ENCODE measurements around the gene PCCA. TPM values are rescaled to one million over a fixed set of nuclear protein-coding genes. Genes with fewer than 3 reads are reported as not detected.

Gene PCCA
- total RNA-seq, 4 donors from 2014 or later: 34.6 to 58.4 (median 40.1) TPM

DNA sequence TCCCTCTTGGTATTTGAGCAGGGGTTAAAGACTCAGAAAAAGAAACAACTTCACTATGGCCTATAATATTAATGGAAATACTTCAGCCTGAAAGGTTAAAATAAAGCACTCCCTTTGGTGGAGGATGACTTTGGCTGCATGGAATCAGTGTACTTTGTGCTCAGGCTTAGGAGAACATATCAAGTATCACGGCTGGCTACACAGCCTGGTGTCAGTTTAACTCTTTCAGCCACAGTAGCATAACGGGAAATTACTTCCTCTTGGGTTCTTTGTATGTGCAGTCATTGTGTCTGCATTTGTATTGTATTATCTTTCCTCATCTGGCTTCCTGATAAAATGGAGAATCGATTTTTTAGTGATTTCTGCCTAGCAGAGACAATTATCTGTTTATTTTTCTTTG, 260.7 kb downstream of the PCCA start:
- no peak overlapping the region for H3K27ac ChIP-seq
- no peak for ATAC-seq
- H3K4me3 ChIP-seq: no peak overlapping the region
- H3K4me1 ChIP-seq: no peaks in the 10 kb centered on the region
- H3K9me3 ChIP-seq: peaks cover 0 to 12% (median 0%) of the 10 kb centered on the region in 3 donors
- TF ChIP-seq POLR2AphosphoS5 (IDR thresholded peaks at IDR 0.05): no peak
- TF ChIP-seq POLR2A (IDR thresholded peaks at IDR 0.05): no peak
- TF ChIP-seq, protein P1, sequence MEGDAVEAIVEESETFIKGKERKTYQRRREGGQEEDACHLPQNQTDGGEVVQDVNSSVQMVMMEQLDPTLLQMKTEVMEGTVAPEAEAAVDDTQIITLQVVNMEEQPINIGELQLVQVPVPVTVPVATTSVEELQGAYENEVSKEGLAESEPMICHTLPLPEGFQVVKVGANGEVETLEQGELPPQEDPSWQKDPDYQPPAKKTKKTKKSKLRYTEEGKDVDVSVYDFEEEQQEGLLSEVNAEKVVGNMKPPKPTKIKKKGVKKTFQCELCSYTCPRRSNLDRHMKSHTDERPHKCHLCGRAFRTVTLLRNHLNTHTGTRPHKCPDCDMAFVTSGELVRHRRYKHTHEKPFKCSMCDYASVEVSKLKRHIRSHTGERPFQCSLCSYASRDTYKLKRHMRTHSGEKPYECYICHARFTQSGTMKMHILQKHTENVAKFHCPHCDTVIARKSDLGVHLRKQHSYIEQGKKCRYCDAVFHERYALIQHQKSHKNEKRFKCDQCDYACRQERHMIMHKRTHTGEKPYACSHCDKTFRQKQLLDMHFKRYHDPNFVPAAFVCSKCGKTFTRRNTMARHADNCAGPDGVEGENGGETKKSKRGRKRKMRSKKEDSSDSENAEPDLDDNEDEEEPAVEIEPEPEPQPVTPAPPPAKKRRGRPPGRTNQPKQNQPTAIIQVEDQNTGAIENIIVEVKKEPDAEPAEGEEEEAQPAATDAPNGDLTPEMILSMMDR (IDR thresholded peaks at IDR 0.05): no peak
- TF ChIP-seq EP300 (IDR thresholded peaks at IDR 0.05): no peak
- 20 to 45% methylated on average over 1 to 3 of the region's 3 CpGs for WGBS, 2 donors (ENCODE audit: low coverage in 1 of 2)
- peaks cover 0 to 24% of the 10 kb centered on the region in 2 donors for H3K36me3 ChIP-seq
- no peaks in the 10 kb centered on the region for H3K27me3 ChIP-seq

DNA sequence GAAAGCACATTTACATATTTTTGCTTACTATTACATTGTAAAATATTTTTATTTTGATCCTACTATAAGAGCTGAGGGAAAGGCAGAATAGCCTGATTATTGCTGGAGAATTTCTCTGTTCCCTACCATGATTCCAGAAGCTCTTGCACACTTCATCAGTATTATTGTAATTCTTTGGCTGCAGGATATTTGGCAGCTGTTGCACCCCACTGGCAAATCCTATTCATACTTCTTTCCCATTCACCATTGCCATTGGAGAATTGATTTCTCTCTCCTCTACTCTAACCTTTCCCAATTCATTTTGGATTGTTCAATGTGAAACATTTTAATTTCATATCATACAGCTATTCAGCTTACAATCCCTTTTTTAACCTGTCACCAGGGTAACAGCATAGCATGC, 261.7 kb downstream of the PCCA start:
- no peak overlapping the region for H3K4me3 ChIP-seq
- TF ChIP-seq EP300 (IDR thresholded peaks at IDR 0.05) (no peak), POLR2A (IDR thresholded peaks at IDR 0.05) (no peak), POLR2AphosphoS5 (IDR thresholded peaks at IDR 0.05) (no peak)
- TF ChIP-seq, protein P1 (IDR thresholded peaks at IDR 0.05): no peak
- H3K36me3 ChIP-seq: peaks cover 0 to 14% of the 10 kb centered on the region in 2 donors
- H3K27me3 ChIP-seq: no peaks in the 10 kb centered on the region
- ATAC-seq: no peak
- no peaks in the 10 kb centered on the region for H3K4me1 ChIP-seq
- peaks cover 0 to 2% (median 0%) of the 10 kb centered on the region in 3 donors for H3K9me3 ChIP-seq
- H3K27ac ChIP-seq: no peak overlapping the region

DNA sequence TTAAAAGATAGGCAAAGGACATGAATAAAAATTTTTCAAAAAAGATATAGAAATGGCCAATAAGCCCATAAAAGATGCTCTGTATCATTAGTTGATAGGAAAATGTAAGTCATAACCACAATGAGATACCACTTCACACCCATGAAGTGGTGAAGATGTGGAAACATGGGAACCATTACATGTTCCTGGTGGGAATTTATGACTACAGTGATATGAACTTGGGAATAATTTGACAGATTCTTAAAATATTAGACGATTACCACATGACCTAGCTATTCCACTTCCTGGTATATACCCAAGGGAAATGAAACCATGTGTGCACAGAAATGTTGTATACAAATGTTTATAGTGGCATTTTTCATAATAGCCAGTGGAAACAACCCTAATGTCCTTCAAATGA, 267.5 kb downstream of the PCCA start:
- TF ChIP-seq, protein P1 (IDR thresholded peaks at IDR 0.05): no peak
- TF ChIP-seq EP300 (IDR thresholded peaks at IDR 0.05) (no peak), POLR2A (IDR thresholded peaks at IDR 0.05) (no peak)
- no peak overlapping the region for H3K27ac ChIP-seq
- no peaks in the 10 kb centered on the region for H3K4me1 ChIP-seq
- H3K27me3 ChIP-seq: no peaks in the 10 kb centered on the region
- no peaks in the 10 kb centered on the region for H3K9me3 ChIP-seq
- peaks cover 0 to 2% of the 10 kb centered on the region in 2 donors for H3K36me3 ChIP-seq
- H3K4me3 ChIP-seq: no peak overlapping the region
- WGBS, 2 donors (ENCODE audit: low coverage in 1 of 2): 69 to 71% methylated on average over 1 of the region's 1 CpG
- no peak for ATAC-seq

DNA sequence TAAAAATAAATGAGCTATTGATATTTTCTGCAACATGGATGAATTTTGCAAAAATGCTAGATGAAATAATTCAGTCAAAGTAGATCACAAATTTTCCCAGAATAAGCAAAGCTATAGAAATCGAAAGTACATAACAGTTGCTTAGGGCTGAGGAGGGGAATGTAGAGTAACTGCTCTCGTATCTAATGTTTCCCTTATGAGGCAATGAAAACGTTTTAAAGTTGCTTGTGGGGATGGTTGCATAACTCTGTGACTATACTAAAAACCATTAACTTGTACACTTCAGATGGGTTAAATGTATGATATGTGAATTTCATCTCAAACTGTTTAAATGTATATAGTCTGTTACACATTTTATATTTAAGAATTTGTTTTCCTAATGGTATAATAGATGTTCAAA, 268.0 kb downstream of the PCCA start:
- 78 to 83% methylated on average over 3 of the region's 3 CpGs for WGBS, 2 donors (ENCODE audit: low coverage in 1 of 2)

DNA sequence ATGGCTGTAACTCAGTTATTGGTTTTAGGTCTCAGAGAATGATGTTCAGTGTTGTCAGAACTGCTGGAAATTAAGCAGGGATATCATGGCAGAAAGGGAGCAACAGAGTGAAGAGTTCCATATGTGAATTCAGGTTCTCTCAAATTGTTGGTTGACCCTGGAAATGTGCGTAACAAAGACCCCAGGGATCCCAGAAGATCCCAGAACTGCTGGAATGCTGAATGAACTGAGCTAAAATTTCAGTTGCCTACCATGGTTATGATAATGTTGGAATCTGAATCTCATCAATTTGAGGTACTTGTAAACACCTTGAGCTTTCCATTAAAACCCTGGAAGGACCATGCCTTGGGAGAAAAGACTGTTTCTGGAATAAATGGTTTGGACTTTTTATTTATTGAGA, 268.9 kb downstream of the PCCA start:
- H3K4me1 ChIP-seq: no peaks in the 10 kb centered on the region
- H3K36me3 ChIP-seq: peaks cover 0 to 2% of the 10 kb centered on the region in 2 donors
- TF ChIP-seq POLR2A (IDR thresholded peaks at IDR 0.05) (no peak), POLR2AphosphoS5 (IDR thresholded peaks at IDR 0.05) (no peak), EP300 (IDR thresholded peaks at IDR 0.05) (no peak)
- no peak for ATAC-seq
- H3K4me3 ChIP-seq: no peak overlapping the region
- H3K27me3 ChIP-seq: no peaks in the 10 kb centered on the region
- no peak overlapping the region for H3K27ac ChIP-seq
- WGBS, 2 donors (ENCODE audit: low coverage in 1 of 2): 86 to 91% methylated on average over 1 of the region's 1 CpG
- H3K9me3 ChIP-seq: no peaks in the 10 kb centered on the region

More for the DNA sequence above, 268.0 kb downstream of the PCCA start:
- H3K4me1 ChIP-seq: no peaks in the 10 kb centered on the region
- H3K27ac ChIP-seq: no peak overlapping the region
- H3K9me3 ChIP-seq: no peaks in the 10 kb centered on the region
- peaks cover 0 to 2% of the 10 kb centered on the region in 2 donors for H3K36me3 ChIP-seq
- H3K27me3 ChIP-seq: no peaks in the 10 kb centered on the region
- TF ChIP-seq POLR2A (IDR thresholded peaks at IDR 0.05): no peak
- TF ChIP-seq, protein P1 (IDR thresholded peaks at IDR 0.05): no peak
- TF ChIP-seq EP300 (IDR thresholded peaks at IDR 0.05): no peak
- no peak for TF ChIP-seq POLR2AphosphoS5 (IDR thresholded peaks at IDR 0.05)
- no peak for ATAC-seq
- H3K4me3 ChIP-seq: no peak overlapping the region
